Measurements from ENCODE around the gene GLI1. TPM values are rescaled to one million over a fixed set of nuclear protein-coding genes. Genes with fewer than 3 reads are reported as not detected.

Gene GLI1
- total and polyA plus RNA-seq, 2 of the 13 experiments (the other 11 are each of a cell fraction or from before 2014, with no cell fraction given): 0.09 to 0.20 TPM

- TF ChIP-seq POGK (CRISPR knock-in tag; conservative IDR thresholded peaks at IDR 0.05) (peak; percentile 80; the same call in 1 of the 2 replicates), TEAD2 (CRISPR knock-in tag; IDR thresholded peaks at IDR 0.05) (no peak), SP4 (CRISPR knock-in tag; IDR thresholded peaks at IDR 0.05) (0 out of 2 replicates have a peak, but pooled peaks have one; percentile 55), ZNF589 (CRISPR knock-in tag; conservative IDR thresholded peaks at IDR 0.05) (no peak), AGO2 (optimal IDR thresholded peaks at IDR 0.05; ENCODE audit: low read depth, low read length) (peak; percentile 79), ATF7 (IDR thresholded peaks at IDR 0.05) (peak; percentile 47; the same call in 1 of the 2 replicates), ATF7 (CRISPR knock-in tag; IDR thresholded peaks at IDR 0.05) (0 out of 2 replicates have a peak, but pooled peaks have one; percentile 63), ZFP37 (CRISPR knock-in tag; IDR thresholded peaks at IDR 0.05; ENCODE audit: borderline replicate concordance) (0 out of 2 replicates have a peak, but pooled peaks have one; percentile 73), ZNF205 (CRISPR knock-in tag; IDR thresholded peaks at IDR 0.05) (peak; percentile 86), FOSL2 (CRISPR knock-in tag; IDR thresholded peaks at IDR 0.05) (peak; percentile 53), BRF2 (CRISPR knock-in tag; IDR thresholded peaks at IDR 0.05) (peak; percentile 43; the same call in 1 of the 2 replicates), GFI1 (CRISPR knock-in tag; IDR thresholded peaks at IDR 0.05; ENCODE audit: borderline replicate concordance) (peak; percentile 34; the same call in 1 of the 2 replicates), ZHX1 (CRISPR knock-in tag; IDR thresholded peaks at IDR 0.05; ENCODE audit: low read depth) (peak; percentile 55; the same call in 1 of the 2 replicates)
- TF ChIP-seq, protein P1, sequence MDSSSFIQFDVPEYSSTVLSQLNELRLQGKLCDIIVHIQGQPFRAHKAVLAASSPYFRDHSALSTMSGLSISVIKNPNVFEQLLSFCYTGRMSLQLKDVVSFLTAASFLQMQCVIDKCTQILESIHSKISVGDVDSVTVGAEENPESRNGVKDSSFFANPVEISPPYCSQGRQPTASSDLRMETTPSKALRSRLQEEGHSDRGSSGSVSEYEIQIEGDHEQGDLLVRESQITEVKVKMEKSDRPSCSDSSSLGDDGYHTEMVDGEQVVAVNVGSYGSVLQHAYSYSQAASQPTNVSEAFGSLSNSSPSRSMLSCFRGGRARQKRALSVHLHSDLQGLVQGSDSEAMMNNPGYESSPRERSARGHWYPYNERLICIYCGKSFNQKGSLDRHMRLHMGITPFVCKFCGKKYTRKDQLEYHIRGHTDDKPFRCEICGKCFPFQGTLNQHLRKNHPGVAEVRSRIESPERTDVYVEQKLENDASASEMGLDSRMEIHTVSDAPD (CRISPR knock-in tag; IDR thresholded peaks at IDR 0.05): 0 out of 2 replicates have a peak, but pooled peaks have one; percentile 20
- TF ChIP-seq, protein P2, sequence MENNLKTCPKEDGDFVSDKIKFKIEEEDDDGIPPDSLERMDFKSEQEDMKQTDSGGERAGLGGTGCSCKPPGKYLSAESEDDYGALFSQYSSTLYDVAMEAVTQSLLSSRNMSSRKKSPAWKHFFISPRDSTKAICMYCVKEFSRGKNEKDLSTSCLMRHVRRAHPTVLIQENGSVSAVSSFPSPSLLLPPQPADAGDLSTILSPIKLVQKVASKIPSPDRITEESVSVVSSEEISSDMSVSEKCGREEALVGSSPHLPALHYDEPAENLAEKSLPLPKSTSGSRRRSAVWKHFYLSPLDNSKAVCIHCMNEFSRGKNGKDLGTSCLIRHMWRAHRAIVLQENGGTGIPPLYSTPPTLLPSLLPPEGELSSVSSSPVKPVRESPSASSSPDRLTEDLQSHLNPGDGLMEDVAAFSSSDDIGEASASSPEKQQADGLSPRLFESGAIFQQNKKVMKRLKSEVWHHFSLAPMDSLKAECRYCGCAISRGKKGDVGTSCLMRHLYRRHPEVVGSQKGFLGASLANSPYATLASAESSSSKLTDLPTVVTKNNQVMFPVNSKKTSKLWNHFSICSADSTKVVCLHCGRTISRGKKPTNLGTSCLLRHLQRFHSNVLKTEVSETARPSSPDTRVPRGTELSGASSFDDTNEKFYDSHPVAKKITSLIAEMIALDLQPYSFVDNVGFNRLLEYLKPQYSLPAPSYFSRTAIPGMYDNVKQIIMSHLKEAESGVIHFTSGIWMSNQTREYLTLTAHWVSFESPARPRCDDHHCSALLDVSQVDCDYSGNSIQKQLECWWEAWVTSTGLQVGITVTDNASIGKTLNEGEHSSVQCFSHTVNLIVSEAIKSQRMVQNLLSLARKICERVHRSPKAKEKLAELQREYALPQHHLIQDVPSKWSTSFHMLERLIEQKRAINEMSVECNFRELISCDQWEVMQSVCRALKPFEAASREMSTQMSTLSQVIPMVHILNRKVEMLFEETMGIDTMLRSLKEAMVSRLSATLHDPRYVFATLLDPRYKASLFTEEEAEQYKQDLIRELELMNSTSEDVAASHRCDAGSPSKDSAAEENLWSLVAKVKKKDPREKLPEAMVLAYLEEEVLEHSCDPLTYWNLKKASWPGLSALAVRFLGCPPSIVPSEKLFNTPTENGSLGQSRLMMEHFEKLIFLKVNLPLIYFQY (CRISPR knock-in tag; IDR thresholded peaks at IDR 0.05; ENCODE audit: borderline replicate concordance): 0 out of 2 replicates have a peak, but pooled peaks have one; percentile 36
- TF ChIP-seq, protein P3, sequence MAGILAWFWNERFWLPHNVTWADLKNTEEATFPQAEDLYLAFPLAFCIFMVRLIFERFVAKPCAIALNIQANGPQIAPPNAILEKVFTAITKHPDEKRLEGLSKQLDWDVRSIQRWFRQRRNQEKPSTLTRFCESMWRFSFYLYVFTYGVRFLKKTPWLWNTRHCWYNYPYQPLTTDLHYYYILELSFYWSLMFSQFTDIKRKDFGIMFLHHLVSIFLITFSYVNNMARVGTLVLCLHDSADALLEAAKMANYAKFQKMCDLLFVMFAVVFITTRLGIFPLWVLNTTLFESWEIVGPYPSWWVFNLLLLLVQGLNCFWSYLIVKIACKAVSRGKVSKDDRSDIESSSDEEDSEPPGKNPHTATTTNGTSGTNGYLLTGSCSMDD (CRISPR knock-in tag; IDR thresholded peaks at IDR 0.05): no peak
These were observed 28.5 kb upstream of the GLI1 start, which contains the start of gene R3HDM2 (continued) for GRCh38 chr12:57430931-57431566.

Measured in HepG2 (cell line).